HepG2 (cell line): Measurements from ENCODE around the gene TNFSF12. TPM values are rescaled to one million over a fixed set of nuclear protein-coding genes. Genes with fewer than 3 reads are reported as not detected.

ENCODE experiments used
- ATAC-seq: fragments of 200-7000 bp; cut with Tn5 transposase; 3 replicates; pipeline ENCODE4 v1.9.1; 2020; ENCODE audit warnings: mild to moderate bottlenecking, moderate library complexity
- BruUV-seq: library from RNA; stranded (reverse); fragments of 400-500 nt; replicated peaks from 2 replicates; lab custom pipeline; 2021; lab: Mats Ljungman, UMichigan
- CTCF ChIA-PET: fragments of 300-600 bp; formaldehyde crosslinking; extraction: SDS; loops from one replicate; lab custom pipeline; 2021; ENCODE audit warnings: low total read pairs, inconsistent platforms, low intra/inter-chr PET ratio; lab: Yijun Ruan, JAX
- POLR2A ChIA-PET: fragments of 350-600 bp; sonication (Branson Sonifier 250); formaldehyde crosslinking; loops from one replicate; lab custom pipeline; 2020; ENCODE audit warnings: antibody characterized with exemption, inconsistent platforms; lab: Yijun Ruan, JAX
- DNase-seq: peaks from one replicate; pipeline ENCODE4 v3.0.0-alpha.2; 2015; ENCODE audit warnings: low spot score
- FAIRE-seq: peaks from 3 replicates; lab custom pipeline; 2011; peaks lifted over from hg19 to GRCh38; lab: Jason Lieb, UNC
- H2AFZ ChIP-seq: one replicate; pipeline ENCODE4 v1.6.1; 2011; ENCODE audit warnings: low read length, inconsistent platforms
- H3K27ac ChIP-seq: fragments of 300-600 bp; 3 replicates; pipeline ENCODE4 v1.8.0; 2011; ENCODE audit warnings: mixed run types, mild to moderate bottlenecking, mixed read lengths, low read length, inconsistent platforms; ENCODE audit not compliant: insufficient read depth; ENCODE audit errors: extremely low read length
- H3K27me3 ChIP-seq, 2 experiments: fragments of 200-600 bp in 1 of 2; 2 replicates in 1 of 2; 3 replicates in 1 of 2; pipeline versions ENCODE4 v1.6.0 to v1.8.0; 2011; ENCODE audit warnings: low read length in 2 of 2, mild to moderate bottlenecking in 2 of 2, moderate library complexity in 2 of 2, inconsistent platforms in 1 of 2; ENCODE audit not compliant: insufficient read depth in 2 of 2, control insufficient read depth in 1 of 2
- H3K36me3 ChIP-seq, 2 experiments: fragments of 200-600 bp in 1 of 2; replicated peaks in 1 of 2; 2 replicates in 1 of 2; 3 replicates in 1 of 2; pipeline versions ENCODE4 v1.5.1 to v1.8.0; 2011; ENCODE audit warnings: low read length in 2 of 2, inconsistent platforms in 1 of 2; ENCODE audit not compliant: insufficient read depth in 2 of 2, control insufficient read depth in 1 of 2
- H3K4me1 ChIP-seq: 2 replicates; pipeline ENCODE4 v1.5.1; 2012; ENCODE audit warnings: low read length, inconsistent platforms; ENCODE audit not compliant: insufficient read depth
- H3K4me2 ChIP-seq: 2 replicates; pipeline ENCODE4 v1.6.0; 2011; ENCODE audit warnings: low read depth, low read length, inconsistent platforms
- H3K4me3 ChIP-seq, 3 experiments: fragments of 200-600 bp in 1 of 3; sonication (generic), shearing (Covaris generic) in 1 of 3; replicated peaks in 1 of 3; 2 replicates each; pipeline ENCODE4 v1.5.1; 2011 to 2016; ENCODE audit warnings: low read length in 3 of 3, inconsistent platforms in 2 of 3, low read depth in 2 of 3, mild to moderate bottlenecking in 2 of 3, control low read depth in 1 of 3, mixed read lengths in 1 of 3; ENCODE audit not compliant: insufficient read depth in 1 of 3
- H3K79me2 ChIP-seq: one replicate; pipeline ENCODE4 v1.6.1; 2011; ENCODE audit warnings: low read length, inconsistent platforms; ENCODE audit not compliant: insufficient read depth
- H3K9ac ChIP-seq: 2 replicates; pipeline ENCODE4 v1.6.0; 2011; ENCODE audit warnings: mild to moderate bottlenecking, low read depth, low read length, inconsistent platforms; ENCODE audit not compliant: insufficient read depth
- H3K9me3 ChIP-seq: 2 replicates; pipeline ENCODE4 v1.5.1; 2012; ENCODE audit warnings: mild to moderate bottlenecking, low read length
- H4K20me1 ChIP-seq: 2 replicates; pipeline ENCODE4 v1.6.0; 2011; ENCODE audit warnings: inconsistent platforms, mild to moderate bottlenecking, low read length, moderate library complexity; ENCODE audit not compliant: insufficient read depth
- ARID2 ChIP-seq: sonication (generic); formaldehyde crosslinking; IDR thresholded peaks from 2 replicates; pipeline ENCODE4 v1.8.1; 2022; ENCODE audit warnings: mild to moderate bottlenecking, missing genetic modification reagents, borderline replicate concordance
- CSRNP1 ChIP-seq: sonication (generic); formaldehyde crosslinking; IDR thresholded peaks from 2 replicates; pipeline ENCODE4 v1.8.1; 2023; ENCODE audit warnings: mild to moderate bottlenecking, missing genetic modification reagents
- HOXA3 ChIP-seq: sonication (generic); formaldehyde crosslinking; IDR thresholded peaks from 2 replicates; pipeline ENCODE4 v1.5.0; 2020; ENCODE audit warnings: missing genetic modification reagents
- MTERF4 ChIP-seq: sonication (generic); formaldehyde crosslinking; IDR thresholded peaks from 2 replicates; pipeline ENCODE4 v1.8.0; 2023; ENCODE audit warnings: mild to moderate bottlenecking, missing genetic modification reagents
- NR3C1 ChIP-seq: sonication (generic); formaldehyde crosslinking; IDR thresholded peaks from 2 replicates; pipeline ENCODE4 v1.4.0; 2020; ENCODE audit warnings: missing genetic modification reagents
- RFXAP ChIP-seq: sonication (generic); formaldehyde crosslinking; IDR thresholded peaks from 2 replicates; pipeline ENCODE4 v1.4.0; 2020; ENCODE audit warnings: missing genetic modification reagents, borderline replicate concordance
- TEAD3 ChIP-seq: optimal IDR thresholded peaks from 2 replicates; pipeline ENCODE3; 2016; ENCODE audit warnings: borderline replicate concordance
- ZBTB46 ChIP-seq: sonication (generic); formaldehyde crosslinking; IDR thresholded peaks from 2 replicates; pipeline ENCODE4 v1.4.0; 2020; ENCODE audit warnings: mild to moderate bottlenecking, missing genetic modification reagents, borderline replicate concordance
- ZFP36L2 ChIP-seq: sonication (generic); formaldehyde crosslinking; IDR thresholded peaks from 2 replicates; pipeline ENCODE4 v1.4.0; 2020; ENCODE audit warnings: missing genetic modification reagents
- ZKSCAN5 ChIP-seq: sonication (generic); formaldehyde crosslinking; IDR thresholded peaks from 2 replicates; pipeline ENCODE4 v1.5.1; 2020; ENCODE audit warnings: mild to moderate bottlenecking, missing genetic modification reagents
- ZNF331 ChIP-seq: sonication (generic); formaldehyde crosslinking; IDR thresholded peaks from 2 replicates; pipeline ENCODE4 v1.4.0; 2020; ENCODE audit warnings: missing genetic modification reagents
- ZNF639 ChIP-seq: conservative IDR thresholded peaks from 2 replicates; pipeline ENCODE4 v1.6.1; 2018; ENCODE audit warnings: missing genetic modification reagents
- WGBS: methylation state at CpG from one replicate; pipeline ENCODE4 v1.1.6; 2017; ENCODE audit warnings: low lambda C conversion rate; 5-methylcytosine and 5-hydroxymethylcytosine counted together
- in situ Hi-C: cut with HindIII; loops from 2 replicates; pipeline ENCODE4 v1.10.0; 2017; ENCODE audit warnings: low pct_unique_long_range_greater_than_20kb; ENCODE audit not compliant: extremely low pct_ligation_motif_present
- intact Hi-C: fragments of 100-400 bp; cut with micrococcal nuclease; formaldehyde crosslinking; loops from one replicate; pipeline ENCODE4 v1.10.0; 2022; ENCODE audit not compliant: unreplicated experiment
- polyA plus RNA-seq, 8 experiments: library from polyadenylated mRNA; depleted of rRNA in 3 of 8; stranded (reverse) in 7 of 8; unstranded in 1 of 8; fragments of >200 nt; fragmentation: Illumina TruSeq in 4 of 8; extraction: Trizol in 4 of 8; gene quantifications; 2 replicates each; pipeline versions ENCODE4 v1.2.1 to v1.2.3, GENCODE V29; 2011 to 2016; ENCODE audit warnings: low read depth in 4 of 8, missing spikeins in 1 of 8, mixed read lengths in 1 of 8; ENCODE audit not compliant: insufficient read depth in 1 of 8
- total RNA-seq, 5 experiments: library from RNA; depleted of rRNA; stranded (reverse); fragments of >200 nt; fragmentation: Illumina TruSeq; extraction: Trizol; gene quantifications; 2 replicates each; pipeline ENCODE4 v1.2.3, GENCODE V29; 2016; ENCODE audit warnings: low read depth in 1 of 5

TNFSF12 gene
- total and polyA plus RNA-seq, 2 of the 13 experiments (the other 11 are each of a cell fraction or from before 2014, with no cell fraction given): 0.93 to 7.2 TPM

- no peak for TF ChIP-seq MTERF4
These were observed 1.5 kb downstream of the TNFSF12 start (continued) for GRCh38 chr17:7550344-7550743.

GRCh38 chr17:7551396-7551795 is 2.5 kb downstream of the TNFSF12 start:
- Histone ChIP-seq H3K4me1 (peaks cover 53% of the 10 kb centered on the region), H3K4me2 (peak overlapping the region; percentile 65), H3K9me3 (no peaks in the 10 kb centered on the region), H3K9ac (0 out of 2 replicates have a peak overlapping the region, but pooled peaks have one; percentile 8), H3K4me3 (peak overlapping the region in 2 of 3 experiments; percentile 13 to 39; a peak in 2 of 6 replicates), H4K20me1 (no peaks in the 10 kb centered on the region), H3K79me2 (no peaks in the 10 kb centered on the region), H3K27me3 (no peaks in the 10 kb centered on the region), H2AFZ (no peak overlapping the region), H3K36me3 (no peaks in the 10 kb centered on the region), H3K27ac (peak overlapping the region; percentile 30)
- FAIRE-seq (peak; percentile 93), ATAC-seq (peak; percentile 58), DNase-seq (peak; percentile 70)
- ChIA-PET POLR2A (interaction anchor here (1.1 kb wide), 1 partner anchor 9 kb away, joined by 10 read pairs; no protein-coding TSS in a partner anchor), CTCF (no interaction called here)
- intact Hi-C loops: no loop called here
- WGBS: 0% methylated on average over 4 of the region's 4 CpGs
- in situ Hi-C loops: no loop called here
- no TSS peak for BruUV-seq
- TF ChIP-seq ZKSCAN5 (no peak), ZFP36L2 (CRISPR knock-in tag) (no peak), NR3C1 (no peak), HOXA3 (0 out of 2 replicates have a peak, but pooled peaks have one; percentile 31), ZBTB46 (CRISPR knock-in tag) (no peak), ZNF331 (CRISPR knock-in tag) (peak; percentile 61; the same call in 1 of the 2 replicates), TEAD3 (peak; percentile 91), CSRNP1 (CRISPR knock-in tag) (no peak), ZNF639 (CRISPR knock-in tag) (no peak), RFXAP (CRISPR knock-in tag) (no peak), ARID2 (CRISPR knock-in tag) (0 out of 2 replicates have a peak, but pooled peaks have one; percentile 59)
